Endothelial cell of umbilical vein (primary cell): ENCODE measurements around the gene KIF1B.

Experiments
- EZH2 ChIP-seq: IDR thresholded peaks from 2 replicates; pipeline ENCODE4 v1.6.1; 2012; ENCODE audit warnings: borderline replicate concordance, low read depth, mild to moderate bottlenecking, moderate library complexity, low read length, inconsistent platforms; ENCODE audit not compliant: severe bottlenecking
- FOS ChIP-seq: IDR thresholded peaks from 2 replicates; pipeline ENCODE4 v1.6.1; 2011; ENCODE audit warnings: mild to moderate bottlenecking, low read length, moderate library complexity, borderline replicate concordance; ENCODE audit not compliant: insufficient read depth
- JUN ChIP-seq: IDR thresholded peaks from 2 replicates; pipeline ENCODE4 v1.6.1; 2011; ENCODE audit warnings: borderline replicate concordance, low read depth; ENCODE audit not compliant: insufficient read length, insufficient read depth
- POLR2A ChIP-seq: IDR thresholded peaks from 2 replicates; pipeline ENCODE4 v1.6.1; 2012; ENCODE audit warnings: low read depth, mild to moderate bottlenecking, control low read depth, low read length
- POLR2AphosphoS5 ChIP-seq: IDR thresholded peaks from 2 replicates; pipeline ENCODE4 v1.6.1; 2012; ENCODE audit warnings: low read depth, mild to moderate bottlenecking, control low read depth, low read length, moderate library complexity; ENCODE audit not compliant: insufficient read depth
- TF ChIP-seq, protein P1 (sequence below), 2 donors: IDR thresholded peaks; 1 replicate in 1 of 2; 2 replicates in 1 of 2; pipeline ENCODE4 v1.5.1; 2011; ENCODE audit warnings: low read length in 2 of 2, mild to moderate bottlenecking in 2 of 2, moderate library complexity in 2 of 2, control low read depth in 1 of 2, inconsistent platforms in 1 of 2, low read depth in 1 of 2; ENCODE audit not compliant: insufficient read depth in 1 of 2; ENCODE audit errors: extremely low read depth in 1 of 2
- TF ChIP-seq, protein P2 (sequence below): IDR thresholded peaks from 2 replicates; pipeline ENCODE4 v1.6.1; 2011; ENCODE audit not compliant: insufficient read depth, insufficient read length

DNA sequence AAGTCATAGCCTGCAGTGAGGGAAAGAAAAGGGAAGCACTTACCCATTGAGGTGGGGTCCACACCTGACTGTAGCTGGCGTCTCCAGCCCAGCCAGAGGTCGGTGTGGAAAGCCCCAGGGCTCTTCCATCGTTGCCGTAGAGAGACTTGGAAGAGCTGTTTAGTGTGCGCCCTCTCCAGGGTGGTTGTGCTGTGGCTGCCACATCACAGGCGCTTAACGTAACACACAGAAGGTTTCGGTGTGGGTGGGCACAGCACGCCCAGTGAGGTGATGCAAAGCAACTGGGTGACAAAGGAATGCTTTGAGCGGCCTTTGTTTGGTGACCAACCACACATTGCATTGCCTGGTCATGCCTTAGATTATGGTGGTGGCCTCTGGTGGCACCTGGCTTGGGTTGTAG, 36.8 kb upstream of the KIF1B start:
- TF ChIP-seq POLR2A: no peak
- TF ChIP-seq, protein P1, sequence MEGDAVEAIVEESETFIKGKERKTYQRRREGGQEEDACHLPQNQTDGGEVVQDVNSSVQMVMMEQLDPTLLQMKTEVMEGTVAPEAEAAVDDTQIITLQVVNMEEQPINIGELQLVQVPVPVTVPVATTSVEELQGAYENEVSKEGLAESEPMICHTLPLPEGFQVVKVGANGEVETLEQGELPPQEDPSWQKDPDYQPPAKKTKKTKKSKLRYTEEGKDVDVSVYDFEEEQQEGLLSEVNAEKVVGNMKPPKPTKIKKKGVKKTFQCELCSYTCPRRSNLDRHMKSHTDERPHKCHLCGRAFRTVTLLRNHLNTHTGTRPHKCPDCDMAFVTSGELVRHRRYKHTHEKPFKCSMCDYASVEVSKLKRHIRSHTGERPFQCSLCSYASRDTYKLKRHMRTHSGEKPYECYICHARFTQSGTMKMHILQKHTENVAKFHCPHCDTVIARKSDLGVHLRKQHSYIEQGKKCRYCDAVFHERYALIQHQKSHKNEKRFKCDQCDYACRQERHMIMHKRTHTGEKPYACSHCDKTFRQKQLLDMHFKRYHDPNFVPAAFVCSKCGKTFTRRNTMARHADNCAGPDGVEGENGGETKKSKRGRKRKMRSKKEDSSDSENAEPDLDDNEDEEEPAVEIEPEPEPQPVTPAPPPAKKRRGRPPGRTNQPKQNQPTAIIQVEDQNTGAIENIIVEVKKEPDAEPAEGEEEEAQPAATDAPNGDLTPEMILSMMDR (IDR thresholded peaks at IDR 0.05; ENCODE audit: extremely low read depth in 1 of 2, insufficient read depth in 1 of 2, low read depth in 1 of 2, low read length in 2 of 2): no peak
- TF ChIP-seq FOS: no peak
- TF ChIP-seq JUN: no peak
- TF ChIP-seq EZH2: no peak
- no peak for TF ChIP-seq POLR2AphosphoS5
- TF ChIP-seq, protein P2, sequence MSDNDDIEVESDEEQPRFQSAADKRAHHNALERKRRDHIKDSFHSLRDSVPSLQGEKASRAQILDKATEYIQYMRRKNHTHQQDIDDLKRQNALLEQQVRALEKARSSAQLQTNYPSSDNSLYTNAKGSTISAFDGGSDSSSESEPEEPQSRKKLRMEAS: no peak
